OCI-LY1 (cell line): ENCODE results near the gene FYCO1.

Source experiments
- H2AFZ ChIP-seq: fragments of 200-600 bp; sonication (generic), shearing (Covaris generic); 2 replicates; pipeline ENCODE4 v1.6.0; 2014; ENCODE audit warnings: antibody characterized with exemption, mild to moderate bottlenecking, low read length
- H3F3A ChIP-seq: fragments of 200-600 bp; sonication (generic), shearing (Covaris generic); 2 replicates; pipeline ENCODE4 v1.6.0; 2014; ENCODE audit warnings: mild to moderate bottlenecking, antibody characterized with exemption, low read length, moderate library complexity; ENCODE audit not compliant: insufficient read depth
- H3K27ac ChIP-seq: fragments of 200-600 bp; sonication (generic); 2 replicates; pipeline ENCODE4 v1.5.1; 2014; ENCODE audit warnings: low read length, mixed run types, mild to moderate bottlenecking, low read depth; ENCODE audit not compliant: poor library complexity, severe bottlenecking
- H3K27me3 ChIP-seq: fragments of 200-600 bp; sonication (generic); 2 replicates; pipeline ENCODE4 v1.6.0; 2014; ENCODE audit warnings: antibody characterized with exemption, mild to moderate bottlenecking, low read length, moderate library complexity; ENCODE audit not compliant: insufficient read depth
- H3K36me3 ChIP-seq: fragments of 200-600 bp; sonication (generic); 2 replicates; pipeline ENCODE4 v1.6.1; 2014; ENCODE audit warnings: mild to moderate bottlenecking, antibody characterized with exemption, low read length, moderate library complexity, mixed read lengths; ENCODE audit not compliant: insufficient read depth
- H3K4me1 ChIP-seq: fragments of 200-600 bp; sonication (generic); 2 replicates; pipeline ENCODE4 v1.5.1; 2014; ENCODE audit warnings: mild to moderate bottlenecking, low read length, moderate library complexity; ENCODE audit not compliant: insufficient read depth, severe bottlenecking
- H3K4me2 ChIP-seq: fragments of 200-600 bp; sonication (generic), shearing (Covaris generic); 2 replicates; pipeline ENCODE4 v1.6.1; 2014; ENCODE audit warnings: low read length
- H3K4me3 ChIP-seq: fragments of 200-600 bp; sonication (generic); 2 replicates; pipeline ENCODE4 v1.5.1; 2014; ENCODE audit warnings: low read length, low read depth, mild to moderate bottlenecking, mixed read lengths; ENCODE audit not compliant: poor library complexity, severe bottlenecking
- H3K79me2 ChIP-seq: fragments of 200-600 bp; shearing (Covaris generic); 2 replicates; pipeline ENCODE4 v1.6.1; 2016; ENCODE audit warnings: mixed run types, low read length, mixed read lengths; ENCODE audit not compliant: insufficient read depth
- H3K9ac ChIP-seq: fragments of 200-600 bp; sonication (generic), shearing (Covaris generic); 2 replicates; pipeline ENCODE4 v1.6.1; 2014; ENCODE audit warnings: mild to moderate bottlenecking, low read length, mixed read lengths
- H3K9me2 ChIP-seq: fragments of 200-600 bp; sonication (generic), shearing (Covaris generic); 2 replicates; pipeline ENCODE4 v1.6.1; 2014; ENCODE audit warnings: low read depth, mild to moderate bottlenecking, low read length, mixed read lengths
- H3K9me3 ChIP-seq: fragments of 200-600 bp; shearing (Covaris generic); 2 replicates; pipeline ENCODE4 v1.6.1; 2014; ENCODE audit warnings: low read length, mixed read lengths
- H4K20me1 ChIP-seq: fragments of 200-600 bp; sonication (generic), shearing (Covaris generic); 2 replicates; pipeline ENCODE4 v1.6.0; 2016; ENCODE audit warnings: mild to moderate bottlenecking, low read length; ENCODE audit not compliant: insufficient read depth
- CTCF ChIP-seq: fragments of 200-600 bp; sonication (generic), shearing (Covaris generic); IDR thresholded peaks from 2 replicates; pipeline ENCODE4 v1.5.1; 2017; ENCODE audit warnings: mild to moderate bottlenecking, antibody characterized with exemption, low read length, moderate library complexity, mixed read lengths
- EZH2 ChIP-seq: fragments of 200-600 bp; sonication (generic), shearing (Covaris generic); IDR thresholded peaks from 2 replicates; pipeline ENCODE4 v1.8.0; 2017; ENCODE audit warnings: borderline replicate concordance, mixed run types, mild to moderate bottlenecking, antibody characterized with exemption, low read length, moderate library complexity, mixed read lengths

FYCO1 gene

GRCh38 chr3:45914362-45915058 lies 81.1 kb downstream of the FYCO1 start:
- H3K4me3 ChIP-seq = no peak overlapping the region
- no peaks in the 10 kb centered on the region for H3K4me1 ChIP-seq
- no peak overlapping the region for H3K4me2 ChIP-seq
- no peaks in the 10 kb centered on the region for H3K9me3 ChIP-seq
- no peak overlapping the region for H2AFZ ChIP-seq
- H3K27ac ChIP-seq = no peak overlapping the region
- H4K20me1 ChIP-seq = no peaks in the 10 kb centered on the region
- H3K9me2 ChIP-seq = no peaks in the 10 kb centered on the region
- no peaks in the 10 kb centered on the region for H3K36me3 ChIP-seq
- TF ChIP-seq EZH2 (no peak), CTCF (no peak)
- H3F3A ChIP-seq = no peaks in the 10 kb centered on the region
- H3K27me3 ChIP-seq = no peaks in the 10 kb centered on the region
- no peak overlapping the region for H3K9ac ChIP-seq
- no peaks in the 10 kb centered on the region for H3K79me2 ChIP-seq

GRCh38 chr3:45912435-45912834 lies 83.2 kb downstream of the FYCO1 start:
- Histone ChIP-seq H3K9me3 (no peaks in the 10 kb centered on the region), H3K36me3 (no peaks in the 10 kb centered on the region), H3K79me2 (no peaks in the 10 kb centered on the region), H3K9ac (no peak overlapping the region), H2AFZ (no peak overlapping the region), H3K4me2 (no peak overlapping the region), H3K9me2 (no peaks in the 10 kb centered on the region), H3K27ac (no peak overlapping the region), H3K4me1 (no peaks in the 10 kb centered on the region), H3F3A (no peaks in the 10 kb centered on the region), H4K20me1 (no peaks in the 10 kb centered on the region), H3K4me3 (no peak overlapping the region), H3K27me3 (no peaks in the 10 kb centered on the region)
- TF ChIP-seq EZH2 = no peak
- no peak for TF ChIP-seq CTCF

- Histone ChIP-seq H3K9me3 (no peaks in the 10 kb centered on the region), H3F3A (no peaks in the 10 kb centered on the region), H3K4me3 (no peak overlapping the region), H4K20me1 (no peaks in the 10 kb centered on the region), H3K4me1 (no peaks in the 10 kb centered on the region), H3K27ac (no peak overlapping the region), H2AFZ (no peak overlapping the region), H3K9me2 (no peaks in the 10 kb centered on the region), H3K36me3 (no peaks in the 10 kb centered on the region), H3K79me2 (no peaks in the 10 kb centered on the region), H3K27me3 (no peaks in the 10 kb centered on the region), H3K4me2 (no peak overlapping the region), H3K9ac (no peak overlapping the region)
- TF ChIP-seq EZH2 (no peak), CTCF (no peak)
Observed at GRCh38 chr3:45911511-45912226, 84.0 kb downstream of the FYCO1 start.
